Esophagus muscularis mucosa (tissue), 3 donors: ENCODE measurements around the gene WASF3.

ENCODE experiments used
- CTCF ChIP-seq, 3 experiments: fragments of 200-600 bp in 2 of 3; fragments of 450-650 bp in 1 of 3; sonication (generic) in 2 of 3; IDR thresholded peaks; one replicate each; pipeline ENCODE4 v1.5.1; 2017 to 2019; ENCODE audit warnings: antibody characterized with exemption in 3 of 3, mild to moderate bottlenecking in 2 of 3, moderate library complexity in 1 of 3
- POLR2A ChIP-seq: fragments of 450-650 bp; IDR thresholded peaks from one replicate; pipeline ENCODE4 v1.6.1; 2017; ENCODE audit warnings: antibody characterized with exemption, moderate library complexity, mild to moderate bottlenecking, low read depth
- POLR2AphosphoS5 ChIP-seq, 2 donors: sonication (generic); formaldehyde crosslinking; IDR thresholded peaks; one replicate each; pipeline ENCODE4 v1.6.1; 2017; ENCODE audit warnings: antibody characterized with exemption in 2 of 2

DNA sequence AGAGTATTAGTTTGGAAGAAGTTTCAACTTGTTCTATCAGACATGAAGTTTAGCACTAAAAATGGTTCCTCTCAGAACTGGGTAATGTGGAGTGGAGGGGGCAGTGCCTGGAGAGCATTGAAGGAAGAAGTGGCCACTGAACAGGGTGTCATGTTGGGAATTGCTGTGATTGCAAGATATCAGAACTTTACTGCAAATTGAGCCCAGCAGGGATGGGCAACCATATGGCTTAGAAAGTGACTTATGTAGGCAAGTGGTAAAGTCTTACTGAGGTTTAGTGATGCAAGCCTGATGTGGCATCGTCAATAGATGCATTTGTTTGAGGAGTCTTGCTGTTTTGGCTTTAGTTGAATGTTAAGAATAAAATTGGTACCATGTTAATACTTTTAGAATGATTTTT, 31.7 kb downstream of the WASF3 start:
- no peak for TF ChIP-seq CTCF (IDR thresholded peaks at IDR 0.05)
- no peak for TF ChIP-seq POLR2AphosphoS5 (IDR thresholded peaks at IDR 0.05)
- TF ChIP-seq POLR2A, result no peak
